Activated CD4-positive, alpha-beta T cell treated with anti-CD3 and anti-CD28 coated beads for 4 hours (primary cell): ENCODE measurements around the gene GLRA1.
"Not testable (repeated sequence)": the region's sequence is repeated elsewhere in the genome, so short reads cannot be mapped to it uniquely, and the experiment has no call there.

ENCODE experiments used
- DNase-seq, 2 donors: peaks; one replicate each; pipeline ENCODE4 v3.0.0-alpha.2; 2020

The GLRA1 gene

DNA sequence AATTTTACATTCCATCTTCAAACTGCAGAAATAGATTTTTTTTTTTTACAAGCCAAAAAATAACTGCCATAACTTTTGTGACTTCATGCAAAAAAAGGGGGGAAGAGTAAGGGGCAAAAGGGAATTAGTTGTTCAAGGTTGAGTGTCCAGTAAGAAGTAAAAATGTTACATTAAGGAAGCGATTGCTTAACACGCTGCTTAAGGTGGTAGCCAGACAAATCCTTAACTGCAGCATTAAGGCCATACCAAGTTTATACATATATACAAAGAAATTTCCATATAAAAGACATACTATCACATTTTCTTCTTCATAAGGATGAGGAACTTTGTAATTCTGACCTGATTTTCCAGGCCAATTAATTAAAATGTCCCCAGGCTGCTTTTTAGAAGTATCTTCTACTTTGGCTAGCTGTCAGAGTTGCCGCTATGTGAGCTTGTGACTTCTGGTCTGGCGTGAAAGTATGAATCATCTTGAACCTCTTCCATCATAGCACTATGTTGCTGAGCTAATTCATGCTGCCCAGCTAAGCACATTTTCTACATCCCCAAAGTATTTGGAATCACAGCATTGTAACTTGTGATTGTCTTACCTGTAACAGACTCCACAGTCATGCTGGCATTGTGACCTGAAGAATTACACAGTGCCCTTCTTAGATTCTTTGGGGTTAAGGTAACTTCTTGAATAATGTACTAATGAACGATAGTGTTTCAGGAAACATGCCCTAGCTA lies 112.9 kb downstream of the GLRA1 start:
- no peak for DNase-seq

DNA sequence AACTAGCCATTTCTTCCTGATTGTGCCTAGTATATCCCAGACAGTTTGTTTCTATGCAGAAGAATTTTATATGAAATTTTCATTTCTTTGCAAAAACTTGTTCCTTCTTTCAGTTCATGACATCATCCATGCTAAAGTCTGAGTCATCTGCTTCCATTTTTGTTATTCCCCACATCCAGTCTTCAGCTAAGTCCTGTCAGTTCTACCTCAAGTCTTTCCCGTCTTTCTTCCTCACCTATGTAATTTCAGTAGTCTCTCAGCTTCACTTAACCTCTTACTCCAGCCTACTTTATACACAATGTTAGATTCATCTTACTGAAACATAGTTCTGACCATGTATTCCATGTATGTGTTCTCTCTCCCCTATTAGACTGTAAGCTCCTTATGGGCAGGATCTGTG lies 113.8 kb downstream of the GLRA1 start:
- DNase-seq = no peak

DNA sequence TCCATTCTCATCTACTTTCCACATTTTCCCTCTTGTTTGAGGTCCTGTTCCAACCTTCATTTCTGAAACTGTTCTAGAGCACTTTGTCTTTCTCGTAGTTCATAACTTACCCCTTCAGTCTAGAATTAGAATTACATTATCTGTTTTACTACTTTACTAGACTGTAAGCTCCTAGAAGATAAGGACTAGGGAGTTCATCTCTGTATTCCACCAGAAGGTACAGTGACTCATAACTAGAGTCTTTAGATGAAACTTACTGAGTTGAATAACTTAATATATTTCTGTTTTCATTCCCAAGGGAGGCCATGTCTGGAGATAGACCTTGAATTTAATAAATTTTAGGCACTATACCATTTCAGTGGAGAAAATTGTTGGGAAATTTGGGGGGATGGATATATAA lies 114.2 kb downstream of the GLRA1 start:
- no peak for DNase-seq

DNA sequence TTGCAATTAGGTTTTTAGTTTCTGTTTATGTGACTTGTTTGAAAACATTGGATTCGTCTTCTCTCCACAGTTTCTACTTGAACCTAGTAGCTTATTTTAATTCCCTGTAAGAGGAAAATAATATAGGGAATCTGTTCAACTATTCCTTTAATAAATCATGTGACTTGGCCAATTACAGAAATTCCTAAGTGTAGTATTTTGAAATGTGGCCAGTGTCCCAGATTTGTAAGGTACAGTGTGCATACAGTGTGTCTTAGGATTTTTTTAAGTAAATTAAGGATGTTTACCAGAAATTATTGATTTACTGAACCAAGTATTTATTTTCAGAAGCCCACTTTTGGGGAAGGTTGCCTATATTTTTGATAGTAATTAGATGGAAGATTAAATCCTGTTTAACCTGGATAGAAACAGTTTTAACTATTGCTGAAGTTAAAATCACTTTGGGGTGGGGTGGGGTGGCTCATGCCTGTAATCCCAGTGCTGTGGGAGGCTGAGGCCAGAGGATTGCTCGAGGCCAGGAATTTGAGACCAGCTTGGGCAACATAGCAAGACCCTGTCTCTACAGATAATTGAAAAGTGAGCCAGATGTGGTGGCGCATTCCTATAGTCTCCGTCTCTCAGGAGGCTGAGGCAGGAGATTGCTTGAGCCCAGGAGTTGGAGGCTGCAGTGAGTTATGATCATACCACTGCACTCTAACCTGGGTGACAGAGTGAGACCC lies 116.0 kb downstream of the GLRA1 start:
- no peak for DNase-seq

DNA sequence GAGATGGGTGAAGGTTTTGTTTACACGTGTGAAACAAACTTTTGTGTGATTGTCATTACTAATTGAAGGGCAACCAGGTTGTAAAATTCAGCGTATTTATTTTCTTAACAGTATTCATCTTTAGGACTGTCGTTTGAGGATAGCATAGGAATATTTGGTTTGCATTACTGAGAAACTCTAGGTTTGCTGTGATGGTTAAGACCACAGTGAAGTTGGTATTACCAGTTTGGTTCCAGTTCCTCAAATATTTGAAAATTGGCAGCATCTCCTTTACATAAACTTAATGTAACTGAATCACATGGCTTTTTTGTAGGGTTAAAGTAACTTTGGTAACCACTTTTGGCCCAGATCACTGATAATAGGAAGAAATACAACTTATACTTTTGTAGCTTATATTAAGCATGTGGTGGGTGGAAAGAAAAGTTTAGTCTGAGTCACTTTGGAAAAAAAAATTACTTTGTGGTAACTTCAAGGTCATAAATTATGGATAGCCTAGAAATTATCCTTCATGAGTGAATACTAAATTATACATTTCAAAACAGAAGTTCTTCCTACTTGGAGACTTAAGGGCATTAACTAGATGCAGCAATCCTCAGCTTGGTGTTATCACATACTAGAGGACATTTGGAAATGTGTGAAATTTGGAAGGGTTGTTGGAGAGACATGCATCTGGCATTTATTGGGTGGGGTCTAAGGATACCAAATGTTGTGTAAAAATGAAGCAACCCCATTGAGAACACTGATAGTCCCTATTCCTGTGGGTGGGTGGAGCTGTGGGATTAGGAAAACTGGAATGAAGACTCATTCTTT lies 119.0 kb downstream of the GLRA1 start:
- no peak for DNase-seq

DNA sequence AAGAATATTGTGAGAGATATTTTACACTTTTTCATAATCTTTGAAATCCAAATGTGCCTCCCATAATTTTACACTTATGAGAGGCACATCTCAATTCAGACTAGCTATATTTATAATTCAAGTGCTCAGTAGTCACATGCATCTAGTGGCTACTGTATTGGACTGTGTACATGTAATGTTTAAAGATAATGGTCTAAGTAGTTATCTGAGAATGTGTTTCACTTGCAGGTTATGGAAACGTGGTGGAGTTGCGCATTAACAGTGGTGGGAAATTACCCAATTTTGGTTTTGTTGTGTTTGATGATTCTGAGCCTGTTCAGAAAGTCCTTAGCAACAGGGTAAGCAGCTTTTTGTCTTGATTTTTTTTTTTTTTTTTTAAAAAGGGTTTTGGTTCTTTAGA lies 124.1 kb downstream of the GLRA1 start:
- no peak for DNase-seq

DNA sequence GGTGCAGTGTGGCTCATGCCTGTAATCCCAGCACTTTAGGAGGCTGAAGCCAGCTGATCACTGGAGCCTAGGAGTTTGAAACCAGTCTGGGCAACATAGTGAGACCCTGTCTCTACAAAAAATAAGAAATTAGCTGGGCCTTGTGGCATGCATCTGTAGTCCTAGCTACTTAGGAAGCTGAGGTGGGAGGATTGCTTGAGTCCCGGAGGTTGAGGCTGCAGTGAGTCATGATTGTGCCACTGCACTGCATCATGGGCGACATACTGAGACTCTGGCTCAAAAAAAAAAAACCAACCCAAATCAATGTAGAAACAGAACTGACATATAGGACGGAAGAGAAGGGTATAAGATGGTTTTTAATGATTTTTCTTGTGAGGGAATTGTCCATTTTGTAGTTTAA lies 125.2 kb downstream of the GLRA1 start:
- no peak for DNase-seq

DNA sequence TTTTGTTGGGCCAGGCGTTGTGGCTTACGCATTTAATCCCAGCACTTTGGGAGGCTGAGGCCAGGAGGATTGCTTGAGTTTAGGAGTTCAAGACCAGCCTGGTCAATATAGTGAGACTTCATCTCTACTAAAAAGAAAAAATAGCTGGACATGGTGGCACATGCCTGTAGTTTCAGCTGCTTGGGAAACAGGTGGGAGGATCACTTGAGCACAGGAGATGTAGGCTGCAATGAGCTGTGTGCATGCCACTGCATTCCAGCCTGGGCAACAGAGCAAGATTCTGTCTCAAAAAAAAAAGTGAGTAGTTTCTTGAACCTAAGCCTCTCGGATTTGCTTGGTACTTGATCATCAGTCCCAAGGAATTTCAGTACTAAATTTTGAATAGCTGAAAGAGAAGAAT lies 126.0 kb downstream of the GLRA1 start:
- DNase-seq = no peak

DNA sequence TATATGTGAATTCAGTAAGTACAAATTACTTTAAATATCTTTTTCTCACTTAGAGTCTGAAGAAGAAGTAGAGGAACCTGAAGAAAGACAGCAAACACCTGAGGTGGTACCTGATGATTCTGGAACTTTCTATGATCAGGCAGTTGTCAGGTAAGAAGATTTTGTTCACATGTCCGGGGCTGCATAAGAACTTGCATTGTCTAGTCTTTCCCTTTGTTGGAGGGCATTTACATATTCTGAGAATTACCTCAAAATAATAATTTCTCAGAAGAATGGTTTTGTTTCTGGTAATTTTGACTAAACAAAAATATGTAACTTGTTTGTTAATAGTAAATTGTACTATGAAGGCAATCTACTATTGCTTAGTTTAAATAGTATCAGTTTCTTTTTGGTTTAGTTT lies 129.2 kb downstream of the GLRA1 start:
- no peak for DNase-seq

DNA sequence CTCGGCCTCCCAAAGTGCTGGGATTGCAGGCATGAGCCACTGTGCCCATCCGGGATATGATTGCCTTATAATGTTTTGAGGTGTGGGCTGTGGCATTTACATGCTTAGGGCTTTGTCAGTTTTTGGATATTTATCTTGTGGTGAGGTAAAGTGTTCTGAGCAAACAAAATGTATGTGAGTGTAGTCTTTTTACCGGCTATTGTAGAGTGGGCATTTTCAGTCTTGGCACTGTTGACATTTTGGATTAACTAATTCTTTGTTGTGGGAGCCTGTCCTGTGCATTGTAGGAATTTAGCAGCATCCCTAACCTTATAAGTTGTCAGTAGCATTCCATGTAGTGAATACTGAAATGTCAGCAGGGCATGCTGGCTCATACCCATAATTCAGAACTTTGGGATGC lies 131.3 kb downstream of the GLRA1 start:
- DNase-seq = no peak

DNA sequence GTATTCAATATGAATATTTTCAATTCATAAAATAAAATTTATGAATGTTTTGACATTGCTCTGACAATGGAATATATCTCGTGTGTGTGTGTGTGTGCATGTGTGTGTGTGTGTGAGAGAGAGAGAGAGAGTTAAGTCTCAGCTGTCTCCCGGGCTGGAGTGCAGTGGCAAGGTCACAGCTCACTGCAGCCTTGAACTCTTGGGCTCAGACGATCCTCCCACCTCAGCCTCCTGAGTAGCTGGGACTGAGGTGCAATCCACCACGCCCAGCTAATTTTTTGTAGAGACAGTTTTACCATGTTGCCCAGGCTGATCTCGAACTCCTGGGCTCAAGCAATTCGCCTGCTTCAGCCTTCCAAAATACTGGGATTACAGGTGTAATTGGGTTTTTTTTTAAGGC lies 136.8 kb downstream of the GLRA1 start:
- DNase-seq = no peak

DNA sequence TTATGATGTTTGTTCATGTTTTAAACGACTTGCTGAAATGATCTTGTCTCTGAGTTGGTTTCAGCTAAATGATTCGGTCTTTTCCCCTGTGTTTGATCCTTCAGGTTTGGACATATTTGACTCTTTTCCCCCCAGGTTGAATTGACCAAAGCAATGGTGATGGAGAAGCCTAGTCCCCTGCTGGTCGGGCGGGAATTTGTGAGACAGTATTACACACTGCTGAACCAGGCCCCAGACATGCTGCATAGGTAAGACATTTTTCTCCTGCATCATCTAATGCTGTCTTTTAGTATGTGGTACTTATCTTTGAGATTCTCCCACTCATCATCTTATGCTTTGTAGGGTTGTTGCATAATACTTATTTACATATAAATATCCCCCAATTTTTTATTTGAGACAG lies 138.2 kb downstream of the GLRA1 start:
- no peak for DNase-seq

DNA sequence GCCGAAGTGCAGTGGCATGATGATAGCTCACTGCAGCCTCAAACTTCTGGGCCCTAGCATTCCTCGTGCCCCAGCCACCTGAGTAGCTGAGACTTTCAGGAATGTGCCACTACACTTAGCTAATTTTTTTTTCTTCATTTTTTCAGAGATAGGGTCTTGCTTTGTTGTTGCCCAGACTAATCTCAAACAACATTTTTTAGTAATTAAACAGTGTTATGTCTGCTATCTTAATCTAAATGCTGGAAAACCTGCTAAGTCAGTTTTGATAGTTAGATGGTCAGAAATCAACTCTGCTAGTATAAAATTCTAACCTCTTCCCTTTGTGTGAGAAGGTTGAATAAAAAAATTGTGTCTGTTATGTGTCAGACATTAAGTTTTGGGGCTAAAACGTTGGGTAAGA lies 140.5 kb downstream of the GLRA1 start:
- no peak for DNase-seq

DNA sequence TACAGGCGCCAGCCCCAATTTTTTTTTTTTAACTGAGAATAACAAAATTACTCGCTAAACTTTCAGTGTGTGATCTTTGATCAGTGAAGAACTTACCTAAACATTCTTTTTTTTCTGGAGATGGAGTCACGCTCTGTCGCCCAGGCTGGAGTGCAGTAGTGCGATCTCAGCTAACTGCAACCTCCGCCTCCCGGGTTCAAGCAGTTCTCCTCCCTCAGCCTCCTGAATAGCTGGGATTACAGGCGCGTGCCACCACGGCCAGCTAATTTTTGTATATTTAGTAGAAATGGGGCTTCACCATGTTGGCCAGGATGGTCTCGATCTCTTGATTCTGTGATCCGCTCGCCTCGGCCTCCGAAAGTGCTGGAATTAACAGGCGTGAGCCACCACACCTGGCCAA lies 141.0 kb downstream of the GLRA1 start:
- DNase-seq = not testable (repeated sequence)

DNA sequence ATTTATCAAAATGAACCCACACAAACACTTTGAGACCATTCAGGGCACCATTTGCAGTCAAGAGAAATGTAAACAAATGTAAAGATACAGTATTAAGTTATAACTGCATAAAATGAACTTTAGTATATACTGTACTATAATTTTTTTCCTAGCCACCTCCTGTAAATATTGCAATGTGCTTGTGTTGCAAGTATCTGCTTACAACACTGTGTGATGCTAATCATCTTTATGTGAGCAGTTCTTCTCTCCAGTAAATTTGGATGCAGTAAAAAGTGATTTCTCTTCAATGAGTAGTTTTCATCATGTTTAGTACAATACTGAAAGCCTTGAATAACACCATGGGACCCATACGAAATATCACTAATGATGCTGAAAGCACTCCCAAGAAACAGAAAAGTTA lies 143.4 kb downstream of the GLRA1 start:
- DNase-seq = no peak

DNA sequence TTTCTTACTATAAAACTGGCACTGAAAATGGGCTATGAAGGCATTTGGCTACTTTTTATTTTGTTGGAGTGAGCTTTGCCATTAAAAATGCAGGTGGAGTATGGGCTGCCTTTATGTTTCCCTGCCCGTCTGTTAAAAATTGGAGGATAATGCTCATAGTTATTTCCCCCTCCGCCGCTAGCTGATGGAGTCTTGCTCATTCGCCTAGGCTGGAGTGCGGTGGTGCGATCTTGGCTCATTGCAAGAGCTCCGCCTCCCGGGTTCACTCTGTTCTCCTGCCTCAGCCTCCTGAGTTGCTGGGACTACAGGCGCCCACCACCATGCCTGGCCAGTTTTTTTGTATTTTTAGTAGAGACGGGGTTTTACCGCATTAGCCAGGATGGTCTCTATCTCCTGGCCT lies 144.3 kb downstream of the GLRA1 start:
- DNase-seq = no peak

DNA sequence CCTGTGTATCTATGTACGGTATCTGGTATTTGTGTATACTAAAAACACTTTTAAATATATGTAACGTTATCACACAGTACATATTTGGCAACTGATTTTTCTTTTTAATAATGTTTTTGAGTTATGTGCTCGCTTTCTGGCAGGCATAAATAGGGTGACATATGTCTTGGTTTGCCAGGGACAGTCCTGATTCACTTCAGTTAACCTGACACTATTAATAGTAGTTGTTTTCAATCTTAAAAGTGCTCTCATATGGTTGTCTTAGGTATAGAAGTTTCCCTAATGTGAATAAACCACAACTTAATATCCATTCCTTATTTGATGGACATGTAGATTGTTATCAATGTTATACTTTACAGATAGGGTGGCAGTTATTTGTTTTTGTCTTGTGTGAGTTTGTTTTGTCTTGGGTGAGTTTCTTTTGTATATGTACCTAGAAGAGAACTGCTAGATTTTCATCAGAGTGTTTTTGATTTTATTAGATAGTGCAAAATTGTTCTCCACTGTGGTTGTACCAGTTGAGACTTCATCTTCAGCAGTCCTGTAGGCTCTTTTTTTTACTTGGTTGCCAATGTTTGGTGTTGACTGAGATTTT lies 145.0 kb downstream of the GLRA1 start:
- DNase-seq = no peak

DNA sequence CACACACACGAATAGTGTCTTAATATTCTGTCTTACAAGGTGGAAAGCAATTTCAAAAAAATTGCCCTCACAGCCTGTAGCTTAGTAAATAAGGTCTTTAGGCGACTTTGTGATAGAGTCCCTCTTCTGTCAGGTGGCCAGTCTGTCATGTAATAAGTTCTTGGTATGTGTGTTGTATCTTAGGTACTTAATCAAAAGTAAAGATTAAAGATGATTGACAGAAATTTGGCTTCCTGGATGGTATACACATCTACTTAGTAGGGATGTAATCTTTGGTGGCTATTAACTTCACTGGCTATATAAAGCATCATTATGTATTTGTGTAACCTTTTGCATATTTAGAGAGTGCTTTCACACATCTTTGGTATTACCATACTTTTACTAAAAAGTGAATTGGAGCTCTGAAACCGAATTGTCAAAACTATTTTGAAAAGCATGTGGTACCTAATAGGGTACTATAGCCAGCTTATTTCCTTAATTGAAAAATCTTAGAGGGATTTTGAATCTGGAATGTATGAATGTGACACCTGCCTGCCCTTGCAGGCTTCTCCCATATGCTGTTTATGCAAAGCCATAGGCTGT lies 149.5 kb downstream of the GLRA1 start:
- no peak for DNase-seq

DNA sequence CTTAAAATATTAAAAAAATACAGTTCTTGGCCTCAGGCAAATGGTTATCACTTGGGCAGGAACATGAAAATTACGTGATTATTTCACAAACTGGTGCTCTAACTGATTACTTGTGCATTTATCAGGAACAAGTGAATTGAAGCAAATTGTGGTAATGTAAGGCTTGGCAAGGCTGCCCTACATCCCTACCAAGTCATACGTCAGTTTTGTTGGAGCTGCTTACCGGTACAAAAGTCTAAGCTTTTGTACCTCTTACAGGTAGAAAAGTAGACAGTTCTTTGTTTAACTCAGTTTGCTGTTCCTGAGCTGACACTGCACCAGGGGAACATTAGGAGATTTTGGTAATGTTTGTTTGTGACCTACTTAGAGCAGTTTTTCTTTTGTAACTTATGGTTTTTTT lies 150.7 kb downstream of the GLRA1 start:
- DNase-seq = no peak

DNA sequence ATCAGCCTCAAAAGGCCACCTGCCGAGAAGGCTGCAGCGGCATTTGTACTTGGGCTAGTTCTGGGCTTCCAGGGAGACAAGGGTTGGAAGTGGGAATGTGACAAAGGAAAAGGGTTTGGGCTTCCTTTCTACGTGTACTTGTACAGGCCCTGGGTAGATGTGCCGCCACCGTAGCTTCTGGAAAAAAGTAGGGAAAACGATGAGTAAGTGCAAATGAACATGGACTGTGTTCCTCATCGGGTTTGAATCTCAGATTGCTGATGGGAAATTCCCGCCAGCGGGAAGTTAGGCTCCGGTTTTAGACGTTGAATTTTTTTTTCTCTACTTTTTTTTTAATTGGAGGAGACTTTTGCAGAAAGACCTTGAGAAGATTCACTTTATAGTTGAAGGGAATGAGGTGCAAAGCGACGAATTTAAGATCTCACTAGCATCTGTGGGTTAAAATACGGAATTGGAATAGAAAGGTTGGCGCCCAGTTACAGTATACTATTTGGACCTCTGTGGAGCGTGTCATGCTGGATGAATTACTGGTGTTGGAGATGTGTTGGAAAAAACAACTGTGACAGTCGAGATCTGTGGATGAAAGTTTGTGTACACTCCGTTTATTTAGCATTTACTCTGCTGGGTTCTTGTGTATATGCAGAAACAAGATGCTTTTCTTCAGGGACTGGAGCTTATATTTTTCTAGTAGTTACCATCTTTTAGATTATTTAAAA lies 151.6 kb downstream of the GLRA1 start:
- no peak for DNase-seq
